ENCODE measurements around the gene SORCS2.

SORCS2 gene

GRCh38 chr4:7624396-7624980 lies 432.1 kb downstream of the SORCS2 start:
- Histone ChIP-seq H3K9me3 (ENCODE audit: low read length) (no peaks in the 10 kb centered on the region), H3K36me3 (ENCODE audit: insufficient read depth, low read length) (no peaks in the 10 kb centered on the region), H3K27me3 (ENCODE audit: insufficient read depth, low read length) (no peaks in the 10 kb centered on the region), H3K4me1 (ENCODE audit: insufficient read depth, low read length) (no peaks in the 10 kb centered on the region), H2AFZ (ENCODE audit: low read depth, low read length) (no peak overlapping the region), H3K4me3 (ENCODE audit: low read length) (no peak overlapping the region)

GRCh38 chr4:7625071-7625470 lies 432.7 kb downstream of the SORCS2 start:
- H3K27me3 ChIP-seq (ENCODE audit: insufficient read depth, low read length), result peaks cover 2% of the 10 kb centered on the region

GRCh38 chr4:7626531-7626930 lies 434.2 kb downstream of the SORCS2 start:
- H3K4me3 ChIP-seq (ENCODE audit: low read length), result no peak overlapping the region
- no peaks in the 10 kb centered on the region for H3K9me3 ChIP-seq (ENCODE audit: low read length)
- H3K4me1 ChIP-seq (ENCODE audit: insufficient read depth, low read length), result no peaks in the 10 kb centered on the region
- H2AFZ ChIP-seq (ENCODE audit: low read depth, low read length), result no peak overlapping the region
- peaks cover 5% of the 10 kb centered on the region for H3K27me3 ChIP-seq (ENCODE audit: insufficient read depth, low read length)
- no peaks in the 10 kb centered on the region for H3K36me3 ChIP-seq (ENCODE audit: insufficient read depth, low read length)

More at GRCh38 chr4:7625071-7625470, 432.7 kb downstream of the SORCS2 start:
- no peaks in the 10 kb centered on the region for H3K4me1 ChIP-seq (ENCODE audit: insufficient read depth, low read length)
- no peak overlapping the region for H3K4me3 ChIP-seq (ENCODE audit: low read length)
- H3K36me3 ChIP-seq (ENCODE audit: insufficient read depth, low read length), result no peaks in the 10 kb centered on the region
- H2AFZ ChIP-seq (ENCODE audit: low read depth, low read length), result no peak overlapping the region
- H3K9me3 ChIP-seq (ENCODE audit: low read length), result no peaks in the 10 kb centered on the region

GRCh38 chr4:7627251-7628250 lies 435.2 kb downstream of the SORCS2 start:
- no peak overlapping the region for H2AFZ ChIP-seq (ENCODE audit: low read depth, low read length)
- H3K4me1 ChIP-seq (ENCODE audit: insufficient read depth, low read length), result no peaks in the 10 kb centered on the region
- H3K4me3 ChIP-seq (ENCODE audit: low read length), result no peak overlapping the region
- no peaks in the 10 kb centered on the region for H3K36me3 ChIP-seq (ENCODE audit: insufficient read depth, low read length)
- peaks cover 8% of the 10 kb centered on the region for H3K27me3 ChIP-seq (ENCODE audit: insufficient read depth, low read length)
- no peaks in the 10 kb centered on the region for H3K9me3 ChIP-seq (ENCODE audit: low read length)

GRCh38 chr4:7628432-7628831 lies 436.1 kb downstream of the SORCS2 start:
- Histone ChIP-seq H3K27me3 (ENCODE audit: insufficient read depth, low read length) (peaks cover 8% of the 10 kb centered on the region), H3K4me1 (ENCODE audit: insufficient read depth, low read length) (no peaks in the 10 kb centered on the region), H3K4me3 (ENCODE audit: low read length) (no peak overlapping the region), H2AFZ (ENCODE audit: low read depth, low read length) (no peak overlapping the region), H3K36me3 (ENCODE audit: insufficient read depth, low read length) (no peaks in the 10 kb centered on the region), H3K9me3 (ENCODE audit: low read length) (no peaks in the 10 kb centered on the region)

GRCh38 chr4:7629501-7630254 lies 437.3 kb downstream of the SORCS2 start:
- H3K36me3 ChIP-seq (ENCODE audit: insufficient read depth, low read length), result no peaks in the 10 kb centered on the region
- no peak overlapping the region for H2AFZ ChIP-seq (ENCODE audit: low read depth, low read length)
- H3K27me3 ChIP-seq (ENCODE audit: insufficient read depth, low read length), result peaks cover 8% of the 10 kb centered on the region
- H3K4me1 ChIP-seq (ENCODE audit: insufficient read depth, low read length), result no peaks in the 10 kb centered on the region
- H3K9me3 ChIP-seq (ENCODE audit: low read length), result no peaks in the 10 kb centered on the region
- H3K4me3 ChIP-seq (ENCODE audit: low read length), result no peak overlapping the region

- H3K36me3 ChIP-seq (ENCODE audit: insufficient read depth, low read length), result no peaks in the 10 kb centered on the region
- H3K27me3 ChIP-seq (ENCODE audit: insufficient read depth, low read length), result peaks cover 8% of the 10 kb centered on the region
- H3K4me3 ChIP-seq (ENCODE audit: low read length), result no peak overlapping the region
- H2AFZ ChIP-seq (ENCODE audit: low read depth, low read length), result no peak overlapping the region
- no peaks in the 10 kb centered on the region for H3K4me1 ChIP-seq (ENCODE audit: insufficient read depth, low read length)
- no peaks in the 10 kb centered on the region for H3K9me3 ChIP-seq (ENCODE audit: low read length)
Observed at GRCh38 chr4:7630568-7631287, 438.4 kb downstream of the SORCS2 start.

- Histone ChIP-seq H3K27me3 (ENCODE audit: insufficient read depth, low read length) (peaks cover 8% of the 10 kb centered on the region), H3K9me3 (ENCODE audit: low read length) (no peaks in the 10 kb centered on the region), H2AFZ (ENCODE audit: low read depth, low read length) (no peak overlapping the region), H3K36me3 (ENCODE audit: insufficient read depth, low read length) (no peaks in the 10 kb centered on the region), H3K4me3 (ENCODE audit: low read length) (no peak overlapping the region), H3K4me1 (ENCODE audit: insufficient read depth, low read length) (no peaks in the 10 kb centered on the region)
Observed at GRCh38 chr4:7631288-7632014, 439.1 kb downstream of the SORCS2 start.

- H3K9me3 ChIP-seq (ENCODE audit: low read length), result no peaks in the 10 kb centered on the region
- no peak overlapping the region for H2AFZ ChIP-seq (ENCODE audit: low read depth, low read length)
- peaks cover 8% of the 10 kb centered on the region for H3K27me3 ChIP-seq (ENCODE audit: insufficient read depth, low read length)
- no peak overlapping the region for H3K4me3 ChIP-seq (ENCODE audit: low read length)
- H3K36me3 ChIP-seq (ENCODE audit: insufficient read depth, low read length), result no peaks in the 10 kb centered on the region
- no peaks in the 10 kb centered on the region for H3K4me1 ChIP-seq (ENCODE audit: insufficient read depth, low read length)
Observed at GRCh38 chr4:7632341-7632740, 440.0 kb downstream of the SORCS2 start.

GRCh38 chr4:7632971-7633370 lies 440.6 kb downstream of the SORCS2 start:
- Histone ChIP-seq H3K27me3 (ENCODE audit: insufficient read depth, low read length) (peaks cover 8% of the 10 kb centered on the region), H3K9me3 (ENCODE audit: low read length) (no peaks in the 10 kb centered on the region), H2AFZ (ENCODE audit: low read depth, low read length) (no peak overlapping the region), H3K36me3 (ENCODE audit: insufficient read depth, low read length) (no peaks in the 10 kb centered on the region), H3K4me3 (ENCODE audit: low read length) (no peak overlapping the region), H3K4me1 (ENCODE audit: insufficient read depth, low read length) (no peaks in the 10 kb centered on the region)

- Histone ChIP-seq H3K4me1 (ENCODE audit: insufficient read depth, low read length) (no peaks in the 10 kb centered on the region), H3K4me3 (ENCODE audit: low read length) (no peak overlapping the region), H2AFZ (ENCODE audit: low read depth, low read length) (no peak overlapping the region)
Observed at GRCh38 chr4:7634661-7635251, 442.4 kb downstream of the SORCS2 start.

More at GRCh38 chr4:7634661-7635251, 442.4 kb downstream of the SORCS2 start:
- peaks cover 6% of the 10 kb centered on the region for H3K27me3 ChIP-seq (ENCODE audit: insufficient read depth, low read length)
- H3K9me3 ChIP-seq (ENCODE audit: low read length), result no peaks in the 10 kb centered on the region
- H3K36me3 ChIP-seq (ENCODE audit: insufficient read depth, low read length), result no peaks in the 10 kb centered on the region
